Stimulated activated effector memory CD8-positive, alpha-beta T cell treated with anti-CD3 and anti-CD28 coated beads, Interleukin-12 subunit alpha, Interleukin-12 subunit beta, amount 100 ng/mL, for 72 hours (primary cell): Measurements from ENCODE around the gene ZDHHC12.

Experiments
- ATAC-seq: fragments of 150-1000 bp; cut with Tn5 transposase; 2 replicates; pipeline ENCODE4 v1.10.0; 2021
- DNase-seq, 2 donors: peaks; one replicate each; pipeline ENCODE4 v3.0.0; 2021 to 2022; ENCODE audit warnings: low spot score in 2 of 2
- H3K27ac Mint-ChIP-seq: one replicate; pipeline ENCODE4 v1.8.0; 2022; ENCODE audit warnings: mild to moderate bottlenecking, mixed read lengths
- H3K36me3 Mint-ChIP-seq: one replicate; pipeline ENCODE4 v1.8.0; 2022; ENCODE audit warnings: mild to moderate bottlenecking, mixed read lengths
- H3K4me1 Mint-ChIP-seq: one replicate; pipeline ENCODE4 v1.8.0; 2022; ENCODE audit warnings: mixed read lengths
- H3K4me3 Mint-ChIP-seq: one replicate; pipeline ENCODE4 v1.8.0; 2022; ENCODE audit warnings: mild to moderate bottlenecking, mixed read lengths
- H3K9me3 Mint-ChIP-seq: one replicate; pipeline ENCODE4 v1.8.0; 2022; ENCODE audit warnings: mixed read lengths

Gene ZDHHC12

GRCh38 chr9:128723866-128724743 is at the start of gene ZDHHC12:
Gene ZDHHC12 (minus strand): TSS chr9:128724127. CDS start chr9:128724093, 34 bp downstream.
- DNase-seq (peak; percentile 95 to 98), ATAC-seq (peak; percentile 97)
- Mint-ChIP-seq H3K4me1 (peaks cover 38% of the 10 kb centered on the region), H3K27ac (peak within 1 kb of the TSS; percentile 89), H3K36me3 (peaks cover 39% of the 10 kb centered on the region), H3K4me3 (peak within 1 kb of the TSS; percentile 91), H3K9me3 (no peaks in the 10 kb centered on the region)

GRCh38 chr9:128773049-128773448 is 49.1 kb upstream of the ZDHHC12 start:
- peaks cover 27% of the 10 kb centered on the region for H3K4me1 Mint-ChIP-seq
- no peak for DNase-seq
- H3K9me3 Mint-ChIP-seq = peaks cover 4% of the 10 kb centered on the region
- ATAC-seq = no peak
- no peaks in the 10 kb centered on the region for H3K36me3 Mint-ChIP-seq
- peak overlapping the region; percentile 96 for H3K27ac Mint-ChIP-seq
- H3K4me3 Mint-ChIP-seq = peak overlapping the region; percentile 93

GRCh38 chr9:128771745-128772519 is 48.0 kb upstream of the ZDHHC12 start, which contains the start of gene ZER1:
Gene ZER1 (minus strand): TSS chr9:128771927. CDS start chr9:128755565, 16,362 bp downstream.
- Mint-ChIP-seq H3K27ac (peak within 1 kb of the TSS; percentile 96), H3K36me3 (peaks cover 10% of the 10 kb centered on the region), H3K9me3 (peaks cover 4% of the 10 kb centered on the region), H3K4me1 (peaks cover 27% of the 10 kb centered on the region), H3K4me3 (peak within 1 kb of the TSS; percentile 93)
- ATAC-seq (peak; percentile 98), DNase-seq (peak; percentile 95 to 97)

- Mint-ChIP-seq H3K4me1 (peaks cover 27% of the 10 kb centered on the region), H3K9me3 (peaks cover 4% of the 10 kb centered on the region), H3K27ac (peak overlapping the region; percentile 96), H3K4me3 (peak overlapping the region; percentile 93), H3K36me3 (peaks cover 10% of the 10 kb centered on the region)
- ATAC-seq (peak; percentile 45), DNase-seq (no peak)
These were observed 47.3 kb upstream of the ZDHHC12 start for GRCh38 chr9:128771094-128771721.

GRCh38 chr9:128770286-128771030 is 46.5 kb upstream of the ZDHHC12 start:
- Mint-ChIP-seq H3K27ac (peak overlapping the region; percentile 96), H3K4me3 (peak overlapping the region; percentile 93), H3K4me1 (peaks cover 27% of the 10 kb centered on the region), H3K36me3 (peaks cover 10% of the 10 kb centered on the region), H3K9me3 (peaks cover 4% of the 10 kb centered on the region)
- ATAC-seq (no peak), DNase-seq (no peak)

GRCh38 chr9:128768606-128769005 is 44.7 kb upstream of the ZDHHC12 start:
- Mint-ChIP-seq H3K36me3 (peaks cover 10% of the 10 kb centered on the region), H3K4me3 (no peak overlapping the region)

GRCh38 chr9:128765499-128765898 is 41.6 kb upstream of the ZDHHC12 start:
- peak overlapping the region; percentile 34 for H3K27ac Mint-ChIP-seq
- peaks cover 10% of the 10 kb centered on the region for H3K36me3 Mint-ChIP-seq
- DNase-seq (no peak), ATAC-seq (no peak)
- H3K9me3 Mint-ChIP-seq = no peaks in the 10 kb centered on the region
- no peak overlapping the region for H3K4me3 Mint-ChIP-seq
- H3K4me1 Mint-ChIP-seq = peaks cover 49% of the 10 kb centered on the region

More at GRCh38 chr9:128768606-128769005, 44.7 kb upstream of the ZDHHC12 start:
- DNase-seq = no peak
- H3K4me1 Mint-ChIP-seq = peaks cover 42% of the 10 kb centered on the region
- ATAC-seq = no peak
- H3K27ac Mint-ChIP-seq = peak overlapping the region; percentile 96
- H3K9me3 Mint-ChIP-seq = no peaks in the 10 kb centered on the region

- H3K4me3 Mint-ChIP-seq = no peak overlapping the region
- H3K27ac Mint-ChIP-seq = peak overlapping the region; percentile 34
- peaks cover 39% of the 10 kb centered on the region for H3K4me1 Mint-ChIP-seq
- ATAC-seq (no peak), DNase-seq (no peak)
- peaks cover 10% of the 10 kb centered on the region for H3K36me3 Mint-ChIP-seq
- H3K9me3 Mint-ChIP-seq = no peaks in the 10 kb centered on the region
These were observed 40.4 kb upstream of the ZDHHC12 start for GRCh38 chr9:128764361-128764760.

- ATAC-seq (no peak), DNase-seq (no peak)
- Mint-ChIP-seq H3K4me1 (peaks cover 30% of the 10 kb centered on the region), H3K9me3 (no peaks in the 10 kb centered on the region), H3K27ac (peak overlapping the region; percentile 80), H3K36me3 (peaks cover 9% of the 10 kb centered on the region), H3K4me3 (no peak overlapping the region)
These were observed 38.9 kb upstream of the ZDHHC12 start for GRCh38 chr9:128762671-128763449.

GRCh38 chr9:128757602-128758001 is 33.7 kb upstream of the ZDHHC12 start:
- no peak overlapping the region for H3K27ac Mint-ChIP-seq

GRCh38 chr9:128753627-128754026 is 29.7 kb upstream of the ZDHHC12 start:
- H3K9me3 Mint-ChIP-seq = no peaks in the 10 kb centered on the region
- ATAC-seq = no peak
- peaks cover 9% of the 10 kb centered on the region for H3K36me3 Mint-ChIP-seq
- H3K4me1 Mint-ChIP-seq = peaks cover 4% of the 10 kb centered on the region
- no peak for DNase-seq
- H3K4me3 Mint-ChIP-seq = no peak overlapping the region
- H3K27ac Mint-ChIP-seq = no peak overlapping the region

More at GRCh38 chr9:128757602-128758001, 33.7 kb upstream of the ZDHHC12 start:
- no peaks in the 10 kb centered on the region for H3K9me3 Mint-ChIP-seq
- H3K4me1 Mint-ChIP-seq = peaks cover 10% of the 10 kb centered on the region
- ATAC-seq = no peak
- H3K36me3 Mint-ChIP-seq = peaks cover under 1% of the 10 kb centered on the region
- no peak overlapping the region for H3K4me3 Mint-ChIP-seq
- DNase-seq = no peak

- Mint-ChIP-seq H3K4me1 (no peaks in the 10 kb centered on the region), H3K4me3 (no peak overlapping the region), H3K27ac (no peak overlapping the region), H3K36me3 (peaks cover 14% of the 10 kb centered on the region), H3K9me3 (no peaks in the 10 kb centered on the region)
- ATAC-seq = no peak
- no peak for DNase-seq
These were observed 27.1 kb upstream of the ZDHHC12 start for GRCh38 chr9:128750926-128751595.

GRCh38 chr9:128747241-128747640 is 23.3 kb upstream of the ZDHHC12 start:
- H3K4me3 Mint-ChIP-seq = no peak overlapping the region
- DNase-seq (no peak), ATAC-seq (no peak)
- no peak overlapping the region for H3K27ac Mint-ChIP-seq
- H3K9me3 Mint-ChIP-seq = no peaks in the 10 kb centered on the region
- H3K36me3 Mint-ChIP-seq = peaks cover 10% of the 10 kb centered on the region
- no peaks in the 10 kb centered on the region for H3K4me1 Mint-ChIP-seq
